ENCODE results near the gene GLG1.
"Not testable (repeated sequence)": the region's sequence is repeated elsewhere in the genome, so short reads cannot be mapped to it uniquely, and the experiment has no call there.

Gene GLG1

GRCh38 chr16:74561626-74562025 lies 45.3 kb downstream of the GLG1 start:
- Mint-ChIP-seq H3K27ac (no peak overlapping the region), H3K27me3 (ENCODE audit: low read depth) (no peaks in the 10 kb centered on the region), H3K36me3 (ENCODE audit: low read depth) (no peaks in the 10 kb centered on the region)

GRCh38 chr16:74560912-74561311 lies 46.0 kb downstream of the GLG1 start:
- no peak for TF ChIP-seq CTCF (IDR thresholded peaks at IDR 0.05; ENCODE audit: unreplicated experiment in 3 of 3)
- H3K4me1 Mint-ChIP-seq, result peaks cover 23% of the 10 kb centered on the region
- H3K9me3 Mint-ChIP-seq, result no peaks in the 10 kb centered on the region
- no peaks in the 10 kb centered on the region for H3K27me3 Mint-ChIP-seq (ENCODE audit: low read depth)
- no peaks in the 10 kb centered on the region for H3K36me3 Mint-ChIP-seq (ENCODE audit: low read depth)
- no peak overlapping the region for H3K27ac Mint-ChIP-seq
- H3K4me3 Mint-ChIP-seq, result no peak overlapping the region

More at GRCh38 chr16:74561626-74562025, 45.3 kb downstream of the GLG1 start:
- TF ChIP-seq CTCF (IDR thresholded peaks at IDR 0.05; ENCODE audit: unreplicated experiment in 3 of 3), result no peak
- no peaks in the 10 kb centered on the region for H3K9me3 Mint-ChIP-seq
- peaks cover 24% of the 10 kb centered on the region for H3K4me1 Mint-ChIP-seq
- H3K4me3 Mint-ChIP-seq, result no peak overlapping the region

GRCh38 chr16:74558873-74559272 lies 48.0 kb downstream of the GLG1 start:
- Mint-ChIP-seq H3K36me3 (ENCODE audit: low read depth) (peaks cover 1% of the 10 kb centered on the region), H3K4me1 (peaks cover 6% of the 10 kb centered on the region), H3K4me3 (no peak overlapping the region), H3K9me3 (no peaks in the 10 kb centered on the region), H3K27me3 (ENCODE audit: low read depth) (no peaks in the 10 kb centered on the region), H3K27ac (no peak overlapping the region)
- TF ChIP-seq CTCF (IDR thresholded peaks at IDR 0.05; ENCODE audit: unreplicated experiment in 3 of 3), result no peak

GRCh38 chr16:74557275-74557674 lies 49.6 kb downstream of the GLG1 start:
- H3K36me3 Mint-ChIP-seq (ENCODE audit: low read depth), result peaks cover 3% of the 10 kb centered on the region
- H3K27ac Mint-ChIP-seq, result no peak overlapping the region
- H3K9me3 Mint-ChIP-seq, result no peaks in the 10 kb centered on the region
- H3K4me1 Mint-ChIP-seq, result peaks cover 6% of the 10 kb centered on the region
- no peaks in the 10 kb centered on the region for H3K27me3 Mint-ChIP-seq (ENCODE audit: low read depth)
- TF ChIP-seq CTCF (IDR thresholded peaks at IDR 0.05; ENCODE audit: unreplicated experiment in 3 of 3), result no peak
- no peak overlapping the region for H3K4me3 Mint-ChIP-seq

GRCh38 chr16:74556375-74556922 lies 50.5 kb downstream of the GLG1 start:
- H3K36me3 Mint-ChIP-seq (ENCODE audit: low read depth), result peaks cover 3% of the 10 kb centered on the region
- no peak overlapping the region for H3K27ac Mint-ChIP-seq
- H3K9me3 Mint-ChIP-seq, result no peaks in the 10 kb centered on the region
- H3K27me3 Mint-ChIP-seq (ENCODE audit: low read depth), result no peaks in the 10 kb centered on the region
- H3K4me3 Mint-ChIP-seq, result no peak overlapping the region
- no peak for TF ChIP-seq CTCF (IDR thresholded peaks at IDR 0.05; ENCODE audit: unreplicated experiment in 3 of 3)
- H3K4me1 Mint-ChIP-seq, result peaks cover 1% of the 10 kb centered on the region

- not testable (repeated sequence) for H3K4me1 Mint-ChIP-seq; H3K27ac Mint-ChIP-seq; H3K9me3 Mint-ChIP-seq; H3K27me3 Mint-ChIP-seq (ENCODE audit: low read depth); H3K4me3 Mint-ChIP-seq; H3K36me3 Mint-ChIP-seq (ENCODE audit: low read depth)
Observed at GRCh38 chr16:74552357-74552756, 54.6 kb downstream of the GLG1 start.

GRCh38 chr16:74550227-74551019 lies 56.5 kb downstream of the GLG1 start:
- H3K27me3 Mint-ChIP-seq (ENCODE audit: low read depth); H3K9me3 Mint-ChIP-seq: not testable (repeated sequence)

GRCh38 chr16:74546112-74546511 lies 60.8 kb downstream of the GLG1 start:
- H3K27ac Mint-ChIP-seq; H3K27me3 Mint-ChIP-seq (ENCODE audit: low read depth); H3K4me3 Mint-ChIP-seq; H3K4me1 Mint-ChIP-seq; H3K36me3 Mint-ChIP-seq (ENCODE audit: low read depth); H3K9me3 Mint-ChIP-seq: not testable (repeated sequence)

More at GRCh38 chr16:74550227-74551019, 56.5 kb downstream of the GLG1 start:
- not testable (repeated sequence) for H3K36me3 Mint-ChIP-seq (ENCODE audit: low read depth); H3K4me3 Mint-ChIP-seq; H3K27ac Mint-ChIP-seq; H3K4me1 Mint-ChIP-seq

- not testable (repeated sequence) for H3K27ac Mint-ChIP-seq; H3K36me3 Mint-ChIP-seq (ENCODE audit: low read depth); H3K9me3 Mint-ChIP-seq; H3K27me3 Mint-ChIP-seq (ENCODE audit: low read depth); H3K4me3 Mint-ChIP-seq; H3K4me1 Mint-ChIP-seq
Observed at GRCh38 chr16:74542911-74543578, 63.9 kb downstream of the GLG1 start.
